Loucy (cell line): ENCODE measurements around the gene MRPS15.

ENCODE experiments used
- EZH2phosphoT487 ChIP-seq: fragments of 200-600 bp; IDR thresholded peaks from 2 replicates; pipeline ENCODE4 v1.6.1; 2018; ENCODE audit warnings: antibody characterized with exemption, mild to moderate bottlenecking, moderate library complexity, borderline replicate concordance
- TF ChIP-seq, protein P1 (sequence below): fragments of 200-600 bp; sonication (generic); conservative IDR thresholded peaks from 2 replicates; pipeline ENCODE4 v1.5.1; 2014; ENCODE audit warnings: mild to moderate bottlenecking, antibody characterized with exemption, low read length

DNA sequence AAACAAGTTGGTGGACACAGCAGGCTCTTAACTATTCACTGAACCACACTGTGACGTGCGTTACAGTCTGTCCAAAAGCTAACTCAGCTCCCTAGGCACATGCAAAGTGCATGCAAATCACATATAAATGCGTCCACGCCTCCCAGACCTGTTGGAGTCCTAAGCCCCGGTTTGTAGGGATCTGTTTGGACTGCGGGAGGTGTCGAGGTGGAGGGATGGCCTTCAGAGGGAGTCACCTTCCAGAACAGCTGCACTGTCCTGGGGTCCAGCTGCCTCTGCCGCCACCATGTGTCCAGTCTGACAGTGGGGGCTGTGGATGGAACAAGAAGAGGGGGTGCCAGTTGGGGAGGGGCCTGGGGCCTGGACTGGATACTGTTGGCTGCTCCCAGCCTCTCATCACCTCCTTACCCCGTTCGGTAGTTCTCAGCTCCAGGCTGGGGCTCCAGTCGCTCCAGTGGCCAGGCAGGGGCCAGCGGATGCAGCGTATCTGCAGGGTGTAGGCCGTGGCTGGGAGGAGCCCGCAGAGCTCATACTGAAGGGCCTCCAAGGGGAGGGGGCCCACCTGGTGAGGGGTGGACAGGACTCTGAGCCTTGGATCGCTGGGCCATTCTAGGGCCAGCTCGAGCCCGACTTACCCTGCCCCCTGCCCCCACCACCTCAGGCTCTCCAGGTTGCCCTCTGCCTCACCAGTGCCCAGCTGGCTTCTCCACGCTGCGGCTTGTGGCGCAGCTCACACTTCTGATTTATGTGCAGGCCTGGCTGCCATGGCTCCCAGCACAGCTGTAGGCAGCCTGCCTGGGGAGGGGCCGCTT lies 7.9 kb upstream of the MRPS15 start:
- TF ChIP-seq, protein P1, sequence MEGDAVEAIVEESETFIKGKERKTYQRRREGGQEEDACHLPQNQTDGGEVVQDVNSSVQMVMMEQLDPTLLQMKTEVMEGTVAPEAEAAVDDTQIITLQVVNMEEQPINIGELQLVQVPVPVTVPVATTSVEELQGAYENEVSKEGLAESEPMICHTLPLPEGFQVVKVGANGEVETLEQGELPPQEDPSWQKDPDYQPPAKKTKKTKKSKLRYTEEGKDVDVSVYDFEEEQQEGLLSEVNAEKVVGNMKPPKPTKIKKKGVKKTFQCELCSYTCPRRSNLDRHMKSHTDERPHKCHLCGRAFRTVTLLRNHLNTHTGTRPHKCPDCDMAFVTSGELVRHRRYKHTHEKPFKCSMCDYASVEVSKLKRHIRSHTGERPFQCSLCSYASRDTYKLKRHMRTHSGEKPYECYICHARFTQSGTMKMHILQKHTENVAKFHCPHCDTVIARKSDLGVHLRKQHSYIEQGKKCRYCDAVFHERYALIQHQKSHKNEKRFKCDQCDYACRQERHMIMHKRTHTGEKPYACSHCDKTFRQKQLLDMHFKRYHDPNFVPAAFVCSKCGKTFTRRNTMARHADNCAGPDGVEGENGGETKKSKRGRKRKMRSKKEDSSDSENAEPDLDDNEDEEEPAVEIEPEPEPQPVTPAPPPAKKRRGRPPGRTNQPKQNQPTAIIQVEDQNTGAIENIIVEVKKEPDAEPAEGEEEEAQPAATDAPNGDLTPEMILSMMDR = no peak
- no peak for TF ChIP-seq EZH2phosphoT487
